Ascending aorta (tissue), 2 donors: Measurements from ENCODE around the gene WAS. TPM values are rescaled to one million over a fixed set of nuclear protein-coding genes. Genes with fewer than 3 reads are reported as not detected.

Source experiments
- DNase-seq, 2 donors: peaks; one replicate each; pipeline ENCODE4 v3.0.0-alpha.2; 2019; ENCODE audit warnings: low spot score in 2 of 2
- H3K27ac ChIP-seq, 2 donors: fragments of 200-600 bp; sonication (generic); one replicate each; pipeline ENCODE4 v1.5.1; 2016 to 2017; ENCODE audit warnings: mild to moderate bottlenecking in 1 of 2
- H3K27me3 ChIP-seq: fragments of 200-600 bp; sonication (generic); one replicate; pipeline ENCODE4 v1.5.1; 2017
- H3K36me3 ChIP-seq, 2 donors: fragments of 200-600 bp; sonication (generic); one replicate each; pipeline ENCODE4 v1.5.1; 2016
- H3K4me1 ChIP-seq, 2 donors: fragments of 200-600 bp; sonication (generic); one replicate each; pipeline ENCODE4 v1.5.1; 2016 to 2017; ENCODE audit warnings: mild to moderate bottlenecking in 1 of 2
- H3K4me3 ChIP-seq, 2 donors: fragments of 200-600 bp; sonication (generic); one replicate each; pipeline ENCODE4 v1.5.1; 2016 to 2017; ENCODE audit warnings: mild to moderate bottlenecking in 1 of 2
- H3K9me3 ChIP-seq, 2 donors: fragments of 200-600 bp; sonication (generic); one replicate each; pipeline ENCODE4 v1.5.1; 2016
- CTCF ChIP-seq, 3 experiments: fragments of 200-600 bp in 2 of 3; fragments of 450-650 bp in 1 of 3; sonication (generic) in 2 of 3; IDR thresholded peaks; one replicate each; pipeline ENCODE4 v1.5.1; 2016 to 2019; ENCODE audit warnings: antibody characterized with exemption in 3 of 3, mild to moderate bottlenecking in 1 of 3, moderate library complexity in 1 of 3
- intact Hi-C: fragments of 100-400 bp; cut with DNase I; formaldehyde crosslinking; loops from one replicate; pipeline ENCODE4 v1.15.1; 2023
- total RNA-seq: library from RNA; depleted of rRNA; stranded (reverse); fragments of >200 nt; gene quantifications from one replicate; pipeline ENCODE4 v1.1.0, GENCODE V29; 2016

The WAS gene
- total RNA-seq, 1 donor from 2014 or later = 29.5 TPM

GRCh38 chrX:48703642-48704481 lies 20.3 kb downstream of the WAS start:
- Histone ChIP-seq H3K36me3 (peaks cover 3 to 8% of the 10 kb centered on the region in 2 donors), H3K4me1 (no peaks in the 10 kb centered on the region), H3K9me3 (no peaks in the 10 kb centered on the region), H3K4me3 (no peak overlapping the region), H3K27ac (no peak overlapping the region), H3K27me3 (no peaks in the 10 kb centered on the region)
- no peak for DNase-seq
- no peak for TF ChIP-seq CTCF (IDR thresholded peaks at IDR 0.05)
- intact Hi-C loops = no loop called here

GRCh38 chrX:48705871-48706270 lies 22.3 kb downstream of the WAS start:
- no peak overlapping the region for H3K4me3 ChIP-seq
- DNase-seq = no peak
- no peak for TF ChIP-seq CTCF (IDR thresholded peaks at IDR 0.05)
- no peaks in the 10 kb centered on the region for H3K9me3 ChIP-seq
- intact Hi-C loops = no loop called here
- H3K27me3 ChIP-seq = no peaks in the 10 kb centered on the region
- no peaks in the 10 kb centered on the region for H3K36me3 ChIP-seq
- no peaks in the 10 kb centered on the region for H3K4me1 ChIP-seq
- no peak overlapping the region for H3K27ac ChIP-seq

GRCh38 chrX:48709522-48710112 lies 26.0 kb downstream of the WAS start:
- Histone ChIP-seq H3K4me3 (no peak overlapping the region), H3K27ac (no peak overlapping the region), H3K9me3 (no peaks in the 10 kb centered on the region), H3K36me3 (no peaks in the 10 kb centered on the region), H3K4me1 (no peaks in the 10 kb centered on the region), H3K27me3 (no peaks in the 10 kb centered on the region)
- DNase-seq = no peak
- TF ChIP-seq CTCF (IDR thresholded peaks at IDR 0.05) = no peak
- intact Hi-C loops = no loop called here

- Histone ChIP-seq H3K9me3 (no peaks in the 10 kb centered on the region), H3K27ac (no peak overlapping the region), H3K36me3 (no peaks in the 10 kb centered on the region), H3K4me1 (no peaks in the 10 kb centered on the region), H3K4me3 (no peak overlapping the region), H3K27me3 (no peaks in the 10 kb centered on the region)
- TF ChIP-seq CTCF (IDR thresholded peaks at IDR 0.05) = no peak
- no peak for DNase-seq
- intact Hi-C loops = no loop called here
Observed at GRCh38 chrX:48711162-48711928, 27.7 kb downstream of the WAS start.

- intact Hi-C loops = no loop called here
- Histone ChIP-seq H3K9me3 (no peaks in the 10 kb centered on the region), H3K27ac (no peak overlapping the region), H3K4me3 (no peak overlapping the region), H3K4me1 (no peaks in the 10 kb centered on the region), H3K27me3 (no peaks in the 10 kb centered on the region), H3K36me3 (no peaks in the 10 kb centered on the region)
- DNase-seq = no peak
- no peak for TF ChIP-seq CTCF (IDR thresholded peaks at IDR 0.05)
Observed at GRCh38 chrX:48711929-48712505, 28.4 kb downstream of the WAS start.
